Brain microvascular endothelial cell (primary cell): ENCODE data around the gene THOC6.

Experiments used
- DNase-seq: peaks from one replicate; pipeline ENCODE4 v3.0.0-alpha.2; 2020
- H3K27ac ChIP-seq: fragments of 250-450 bp; sonication (Bioruptor Pico); 2 replicates; pipeline ENCODE4 v1.5.1; 2020; ENCODE audit warnings: mild to moderate bottlenecking, moderate library complexity
- H3K27me3 ChIP-seq: fragments of 250-450 bp; sonication (Bioruptor Pico); replicated peaks from 2 replicates; pipeline ENCODE4 v1.5.1; 2020; ENCODE audit warnings: mild to moderate bottlenecking
- H3K36me3 ChIP-seq: fragments of 250-450 bp; sonication (Bioruptor Pico); replicated peaks from 2 replicates; pipeline ENCODE4 v1.5.1; 2020; ENCODE audit warnings: mild to moderate bottlenecking
- H3K4me3 ChIP-seq: 2 replicates; pipeline ENCODE4 v1.5.1; 2011; ENCODE audit warnings: low read depth, mild to moderate bottlenecking, control low read depth, low read length, moderate library complexity
- CTCF ChIP-seq: IDR thresholded peaks from 2 replicates; pipeline ENCODE4 v1.5.1; 2011; ENCODE audit warnings: low read depth, mild to moderate bottlenecking, moderate library complexity, low read length, control low read depth, inconsistent platforms; ENCODE audit errors: missing control alignments
- in situ Hi-C: cut with HindIII; loops from 2 replicates; pipeline ENCODE4 v1.10.0; 2017; ENCODE audit warnings: low sequenced_read_pairs, low pct_ligation_motif_present

Gene THOC6

GRCh38 chr16:3020247-3020603, 3.6 kb upstream of the THOC6 start, which contains the start of gene TNFRSF12A:
TNFRSF12A (plus strand) TSS chr16:3020368; CDS start chr16:3020398, 30 bp downstream.
- Histone ChIP-seq H3K27me3 (no peaks in the 10 kb centered on the region), H3K4me3 (peak within 1 kb of the TSS; percentile 95), H3K27ac (peak within 1 kb of the TSS; percentile 97), H3K36me3 (peaks cover 10% of the 10 kb centered on the region)
- no peak for TF ChIP-seq CTCF
- peak; percentile 59 for DNase-seq
- in situ Hi-C loops: no loop called here

GRCh38 chr16:3020604-3021448, 3.0 kb upstream of the THOC6 start:
- DNase-seq: peak; percentile 78
- Histone ChIP-seq H3K36me3 (peaks cover 10% of the 10 kb centered on the region), H3K27me3 (no peaks in the 10 kb centered on the region), H3K27ac (peak overlapping the region; percentile 97), H3K4me3 (peak overlapping the region; percentile 95)
- in situ Hi-C loops: no loop called here
- no peak for TF ChIP-seq CTCF

- Histone ChIP-seq H3K4me3 (peak overlapping the region; percentile 95), H3K27me3 (no peaks in the 10 kb centered on the region), H3K27ac (peak overlapping the region; percentile 97), H3K36me3 (peaks cover 10% of the 10 kb centered on the region)
- peak; percentile 49 for TF ChIP-seq CTCF
- peak; percentile 91 for DNase-seq
- in situ Hi-C loops: no loop called here
Measured at GRCh38 chr16:3021449-3022207, 2.2 kb upstream of the THOC6 start.

- peak; percentile 93 for DNase-seq
- peak overlapping the region; percentile 97 for H3K27ac ChIP-seq
- in situ Hi-C loops: no loop called here
- no peaks in the 10 kb centered on the region for H3K27me3 ChIP-seq
- H3K4me3 ChIP-seq: peak overlapping the region; percentile 95
- no peak for TF ChIP-seq CTCF
- H3K36me3 ChIP-seq: peaks cover 15% of the 10 kb centered on the region
Measured at GRCh38 chr16:3022208-3022683, 1.6 kb upstream of the THOC6 start.

- H3K27ac ChIP-seq: peak overlapping the region; percentile 97
- H3K4me3 ChIP-seq: peak overlapping the region; percentile 95
- in situ Hi-C loops: no loop called here
- no peaks in the 10 kb centered on the region for H3K27me3 ChIP-seq
- peak; percentile 15 for DNase-seq
- TF ChIP-seq CTCF: no peak
- H3K36me3 ChIP-seq: peaks cover 17% of the 10 kb centered on the region
Measured at GRCh38 chr16:3022684-3023414, 986 bp upstream of the THOC6 start.
